ENCODE data around the gene CYLD.

CYLD gene

GRCh38 chr16:50705436-50706110, 36.3 kb upstream of the CYLD start:
- no peak for TF ChIP-seq CTCF (IDR thresholded peaks at IDR 0.05; ENCODE audit: borderline replicate concordance, insufficient read depth, low read depth, low read length)
- no peak overlapping the region for H3K4me3 ChIP-seq (ENCODE audit: low read depth, low read length)

GRCh38 chr16:50706250-50706649, 35.6 kb upstream of the CYLD start:
- TF ChIP-seq CTCF (IDR thresholded peaks at IDR 0.05; ENCODE audit: borderline replicate concordance, insufficient read depth, low read depth, low read length): no peak
- no peak overlapping the region for H3K4me3 ChIP-seq (ENCODE audit: low read depth, low read length)

- H3K4me3 ChIP-seq (ENCODE audit: low read depth, low read length): no peak overlapping the region
- TF ChIP-seq CTCF (IDR thresholded peaks at IDR 0.05; ENCODE audit: borderline replicate concordance, insufficient read depth, low read depth, low read length): no peak
These were observed 33.4 kb upstream of the CYLD start for GRCh38 chr16:50708373-50709060.

GRCh38 chr16:50709061-50709684, 32.7 kb upstream of the CYLD start:
- TF ChIP-seq CTCF (IDR thresholded peaks at IDR 0.05; ENCODE audit: borderline replicate concordance, insufficient read depth, low read depth, low read length): no peak
- H3K4me3 ChIP-seq (ENCODE audit: low read depth, low read length): no peak overlapping the region

- no peak overlapping the region for H3K4me3 ChIP-seq (ENCODE audit: low read depth, low read length)
- TF ChIP-seq CTCF (IDR thresholded peaks at IDR 0.05; ENCODE audit: borderline replicate concordance, insufficient read depth, low read depth, low read length): no peak
These were observed 31.9 kb upstream of the CYLD start for GRCh38 chr16:50709980-50710379.

- TF ChIP-seq CTCF (IDR thresholded peaks at IDR 0.05; ENCODE audit: borderline replicate concordance, insufficient read depth, low read depth, low read length): no peak
These were observed 30.8 kb upstream of the CYLD start for GRCh38 chr16:50711040-50711439.

More at GRCh38 chr16:50711040-50711439, 30.8 kb upstream of the CYLD start:
- no peak overlapping the region for H3K4me3 ChIP-seq (ENCODE audit: low read depth, low read length)
